GM19240 (cell line): ENCODE results near the gene IL13.
"Not testable (repeated sequence)": the region's sequence is repeated elsewhere in the genome, so short reads cannot be mapped to it uniquely, and the experiment has no call there.

Source experiments
- DNase-seq: peaks from one replicate; pipeline ENCODE4 v3.0.0; 2011; ENCODE audit warnings: low spot score; ENCODE audit not compliant: insufficient read length

IL13 gene

DNA sequence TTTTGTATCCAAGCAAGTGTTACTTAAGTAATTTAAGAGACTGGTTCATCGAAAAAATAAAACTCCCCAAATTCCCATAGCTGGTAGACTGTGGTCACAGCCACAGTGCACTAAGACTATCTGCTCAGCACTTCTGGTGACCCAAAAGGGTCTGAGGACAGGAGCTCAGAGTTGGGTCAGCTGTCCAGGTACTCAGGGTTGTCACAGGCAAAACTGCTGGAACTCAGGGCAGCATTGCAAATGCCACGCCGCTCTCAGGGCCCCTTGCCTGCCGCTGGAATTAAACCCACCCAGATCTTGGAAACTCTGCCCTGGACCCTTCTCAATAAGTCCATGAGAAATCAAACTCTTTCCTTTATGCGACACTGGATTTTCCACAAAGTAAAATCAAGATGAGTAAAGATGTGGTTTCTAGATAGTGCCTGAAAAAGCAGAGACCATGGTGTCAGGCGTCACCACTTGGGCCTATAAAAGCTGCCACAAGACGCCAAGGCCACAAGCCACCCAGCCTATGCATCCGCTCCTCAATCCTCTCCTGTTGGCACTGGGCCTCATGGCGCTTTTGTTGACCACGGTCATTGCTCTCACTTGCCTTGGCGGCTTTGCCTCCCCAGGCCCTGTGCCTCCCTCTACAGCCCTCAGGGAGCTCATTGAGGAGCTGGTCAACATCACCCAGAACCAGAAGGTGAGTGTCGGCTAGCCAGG lies at the start of gene IL13:
IL13 (plus strand) TSS at position 498 of the 705 bp plus-strand sequence; CDS start at position 512, 14 bp downstream.
- DNase-seq: no peak

DNA sequence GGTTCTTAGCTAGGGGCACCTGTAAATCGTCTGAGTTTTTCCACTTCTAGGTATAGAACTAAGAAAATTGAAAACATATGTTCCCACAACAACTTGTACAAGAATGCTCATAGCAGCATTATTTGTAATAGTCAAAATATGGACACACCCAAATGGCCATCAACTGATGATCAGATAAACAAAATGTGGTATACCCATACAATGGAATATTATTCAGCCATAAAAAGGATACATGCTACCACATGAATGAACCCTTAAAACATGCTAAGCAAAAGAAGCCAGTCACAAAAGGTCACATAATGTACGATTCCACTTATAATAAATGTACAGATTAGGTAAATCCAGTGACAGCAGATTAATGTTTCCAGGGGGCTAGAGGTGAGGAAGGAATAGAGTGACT lies 46.0 kb upstream of the IL13 start:
- no peak for DNase-seq

DNA sequence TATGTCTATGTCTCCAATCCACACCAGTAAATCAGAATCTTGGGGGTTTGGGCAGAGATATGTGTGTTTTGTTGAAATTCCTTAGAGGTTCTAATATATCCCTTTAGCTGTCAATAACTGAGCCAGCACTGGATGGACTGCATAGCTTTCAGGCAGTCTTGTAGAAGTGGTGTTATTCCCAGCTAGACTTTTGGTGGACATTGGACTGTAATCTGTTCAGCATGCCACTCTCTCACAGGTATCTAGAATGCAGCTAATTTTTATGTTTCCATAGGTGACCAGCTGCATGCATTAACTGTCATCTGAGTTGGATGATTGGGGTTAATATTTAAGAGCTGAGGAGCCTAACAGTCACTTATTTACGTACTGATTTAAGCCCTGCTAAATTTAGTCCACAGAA lies 45.1 kb upstream of the IL13 start:
- no peak for DNase-seq

DNA sequence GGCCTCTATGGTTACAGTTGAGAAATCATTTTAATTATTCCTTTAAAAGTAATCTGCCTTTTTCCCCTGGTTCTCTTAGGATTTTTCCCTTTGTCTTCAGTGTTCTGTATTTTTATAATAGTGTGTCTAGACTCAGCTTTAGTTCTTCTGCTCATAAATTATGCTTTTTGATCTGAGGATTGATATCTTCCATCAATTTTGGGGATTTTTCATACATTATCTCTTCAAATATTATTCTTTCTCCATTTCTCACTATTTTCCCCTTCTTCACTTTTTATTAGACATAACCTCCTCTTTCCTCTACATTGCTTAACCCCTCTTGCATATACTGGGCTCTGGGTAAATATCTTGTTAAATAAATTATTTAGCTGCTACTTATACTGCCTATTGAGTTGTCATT lies 36.3 kb upstream of the IL13 start:
- no peak for DNase-seq

DNA sequence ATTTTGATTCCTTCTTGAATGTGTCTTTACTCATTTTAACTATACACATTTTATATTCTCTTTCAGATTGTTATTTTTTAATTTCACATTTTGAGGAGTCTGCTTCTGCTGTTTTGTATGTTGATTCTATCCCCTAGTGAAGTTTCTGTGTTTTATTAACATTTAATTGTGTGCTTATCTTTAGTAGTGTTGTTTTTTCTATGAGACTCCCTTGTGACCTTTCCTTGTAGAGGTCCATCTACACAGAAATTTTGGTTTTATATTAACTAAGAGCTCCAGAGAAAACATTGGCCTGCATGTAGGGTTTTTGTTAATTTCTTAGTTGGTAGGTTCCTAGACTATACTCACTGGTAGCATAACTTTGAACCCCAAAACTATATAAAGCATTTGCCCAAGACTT lies 35.4 kb upstream of the IL13 start:
- DNase-seq: no peak

DNA sequence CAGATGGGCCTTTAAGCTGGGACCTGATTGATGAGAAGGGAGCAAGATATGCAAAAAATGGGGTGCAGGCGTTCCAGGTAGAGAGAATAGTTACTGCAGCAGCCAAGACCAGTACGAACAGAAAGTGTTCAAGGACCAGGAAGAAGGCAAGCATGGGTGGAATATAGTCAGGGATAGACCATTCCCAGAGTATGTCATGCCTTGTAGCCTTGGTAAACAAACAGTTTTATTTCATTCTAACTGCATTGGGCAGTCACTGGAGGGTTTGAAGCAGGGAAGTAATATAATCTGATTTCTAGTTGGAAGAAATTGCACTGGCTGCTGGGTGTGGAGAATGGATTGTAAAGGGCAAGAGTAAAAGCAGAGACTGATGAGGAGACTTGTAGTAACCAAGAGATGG lies 30.5 kb upstream of the IL13 start:
- DNase-seq: no peak

DNA sequence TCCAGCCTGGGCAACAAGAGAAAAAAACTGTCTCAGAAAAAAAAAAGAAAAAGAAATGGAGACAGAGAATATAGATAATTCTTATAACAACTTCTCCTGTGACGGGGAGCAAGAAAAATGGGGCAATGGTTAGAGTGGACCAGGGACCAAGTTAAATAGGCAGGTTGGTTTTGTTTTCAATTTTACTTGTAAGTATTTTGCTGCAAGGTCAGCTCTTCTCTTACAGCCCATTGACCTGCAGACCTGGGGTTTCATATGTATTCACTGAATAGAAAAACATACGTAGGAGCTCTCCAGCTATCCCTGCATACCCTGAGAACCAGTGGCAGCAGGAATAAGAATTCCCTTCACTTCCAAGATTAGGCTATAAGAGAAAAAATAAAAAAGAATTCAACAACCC lies 29.2 kb upstream of the IL13 start:
- no peak for DNase-seq

DNA sequence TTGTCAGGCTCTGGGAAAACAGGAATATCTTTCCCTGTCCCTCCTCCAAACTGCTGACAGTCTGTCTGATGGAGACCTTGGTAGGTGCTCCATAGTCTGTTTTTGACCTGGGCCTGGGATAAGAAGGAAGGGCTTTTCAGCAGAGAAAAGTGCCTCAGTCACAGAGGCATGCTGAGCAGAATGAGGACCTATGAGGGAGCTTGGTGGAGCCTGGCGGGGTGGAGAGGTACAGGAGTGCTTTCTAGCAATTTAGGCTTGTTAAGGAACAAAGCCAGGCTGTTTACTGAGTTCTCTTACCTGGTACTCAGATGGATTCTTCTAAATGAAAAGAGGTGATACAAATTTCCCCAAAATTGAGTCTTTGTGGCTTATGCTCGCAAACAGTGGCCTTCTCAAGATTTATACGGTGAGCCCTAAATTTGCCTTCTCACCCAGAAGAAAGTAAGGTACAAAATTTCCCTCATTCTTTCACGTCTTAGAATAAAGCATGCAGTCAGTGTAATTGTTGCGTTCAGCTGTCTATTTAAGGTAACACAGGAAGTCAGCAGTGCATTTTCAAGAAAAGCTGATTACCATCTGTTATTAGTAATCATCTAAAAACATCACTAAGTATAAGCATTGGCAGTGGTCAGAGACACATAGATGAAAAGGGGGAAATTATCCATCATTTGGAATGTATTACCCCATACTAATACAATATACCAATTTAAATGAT lies 28.6 kb upstream of the IL13 start:
- DNase-seq: no peak

DNA sequence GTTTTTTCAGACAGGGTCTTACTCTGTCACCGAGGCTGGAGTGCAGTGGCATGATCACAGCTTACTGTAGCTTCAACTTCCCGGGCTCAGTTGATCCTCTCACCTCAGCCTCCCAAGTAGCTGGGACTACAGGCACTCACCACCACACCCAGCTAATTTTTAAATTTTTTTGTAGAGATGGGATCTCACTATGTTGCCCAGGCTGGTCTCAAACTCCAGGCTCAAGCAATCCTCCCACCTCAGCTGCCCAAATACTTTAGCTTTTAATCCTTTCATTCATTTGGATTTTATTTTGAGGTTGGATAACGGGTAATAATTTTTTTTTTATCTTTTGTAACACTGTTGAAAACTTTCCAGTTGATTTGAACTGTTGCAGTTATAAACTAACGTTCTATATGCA lies 24.4 kb upstream of the IL13 start:
- not testable (repeated sequence) for DNase-seq

DNA sequence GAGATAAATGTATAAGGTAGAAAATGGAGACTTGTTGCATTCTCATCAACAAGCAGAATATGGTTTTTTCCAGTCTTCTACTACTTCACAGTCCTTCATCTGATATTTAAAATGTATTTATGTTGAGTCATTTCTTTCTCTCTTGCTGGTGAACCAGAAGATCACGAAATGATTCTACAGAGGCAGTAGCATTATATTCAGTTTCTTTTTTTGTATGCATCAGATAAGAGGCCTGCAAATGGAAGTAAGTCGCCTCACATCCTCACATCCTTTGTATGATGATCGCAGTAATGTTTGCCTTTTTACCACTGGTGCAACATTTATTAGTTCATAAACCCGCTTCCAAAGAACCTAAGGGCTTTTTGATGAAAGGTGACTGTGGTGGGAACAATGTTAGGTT lies 22.1 kb upstream of the IL13 start:
- no peak for DNase-seq

DNA sequence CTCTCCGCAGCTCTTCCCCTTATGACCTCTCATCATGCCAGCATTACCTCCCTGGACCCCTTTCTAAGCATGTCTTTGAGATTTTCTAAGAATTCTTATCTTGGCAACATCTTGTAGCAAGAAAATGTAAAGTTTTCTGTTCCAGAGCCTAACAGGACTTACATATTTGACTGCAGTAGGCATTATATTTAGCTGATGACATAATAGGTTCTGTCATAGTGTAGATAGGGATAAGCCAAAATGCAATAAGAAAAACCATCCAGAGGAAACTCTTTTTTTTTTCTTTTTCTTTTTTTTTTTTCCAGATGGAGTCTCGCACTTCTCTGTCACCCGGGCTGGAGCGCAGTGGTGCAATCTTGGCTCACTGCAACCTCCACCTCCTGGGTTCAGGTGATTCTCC lies 20.7 kb upstream of the IL13 start:
- no peak for DNase-seq

DNA sequence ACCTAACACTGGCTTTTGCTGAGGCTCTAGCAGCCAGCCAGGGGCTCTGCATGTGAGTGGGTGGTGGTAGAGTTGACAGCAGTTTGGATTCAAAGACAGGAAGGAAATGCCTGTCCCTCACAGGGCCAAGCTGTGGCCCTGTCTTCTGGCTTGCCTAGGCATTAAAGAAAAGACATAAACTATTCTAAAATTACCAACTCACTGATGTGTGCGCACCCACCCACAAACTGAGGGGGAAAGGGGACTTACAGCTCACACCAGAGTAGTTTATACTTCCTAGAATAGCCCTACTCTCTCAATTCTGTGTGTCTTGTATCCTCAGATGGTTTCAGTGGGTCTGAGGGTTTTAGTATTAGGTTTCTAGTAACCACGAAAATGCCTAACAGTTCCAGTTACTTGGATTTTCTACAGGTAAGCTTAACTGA lies 18.3 kb upstream of the IL13 start:
- DNase-seq: no peak

DNA sequence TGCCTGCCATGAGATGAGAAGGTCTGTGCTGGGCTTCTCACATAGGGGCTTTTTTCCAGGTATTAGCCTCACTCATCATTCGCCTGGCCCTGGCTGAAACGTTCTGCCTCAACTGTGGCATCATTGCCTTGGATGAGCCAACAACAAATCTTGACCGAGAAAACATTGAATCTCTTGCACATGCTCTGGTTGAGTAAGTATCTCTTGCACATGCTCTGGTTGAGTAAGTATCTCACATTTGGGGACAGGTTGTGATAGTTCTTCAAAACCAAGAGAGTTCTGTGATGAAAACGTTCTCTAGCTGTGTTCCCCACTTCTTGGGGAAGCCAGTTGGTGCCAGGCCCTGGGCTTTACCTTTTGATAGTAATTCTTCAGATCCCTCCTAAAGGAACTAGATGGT lies 17.4 kb upstream of the IL13 start:
- no peak for DNase-seq

DNA sequence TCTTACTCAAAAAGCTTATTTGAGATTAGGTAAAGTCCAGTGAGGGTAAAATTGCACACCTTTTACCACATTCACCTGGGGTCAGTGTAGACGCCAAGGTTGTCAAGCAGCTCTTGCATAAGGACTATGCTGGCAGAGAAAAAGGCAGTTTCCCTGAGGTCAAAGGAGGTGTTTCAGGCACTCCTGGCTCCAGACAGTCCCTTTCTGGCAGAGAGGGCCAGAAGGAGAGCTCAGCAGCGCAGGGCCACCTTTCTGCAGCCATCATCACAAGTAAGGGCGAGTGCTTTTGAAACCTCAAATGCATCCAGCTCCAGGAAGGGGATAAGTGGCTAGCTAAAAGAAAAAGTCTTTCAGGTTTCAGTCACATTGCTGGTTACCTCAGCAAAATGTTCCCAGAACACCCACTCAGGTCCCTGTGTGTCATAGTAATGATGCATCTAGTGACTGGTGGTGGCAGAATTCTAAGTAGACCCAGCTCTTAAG lies 16.7 kb upstream of the IL13 start:
- no peak for DNase-seq

DNA sequence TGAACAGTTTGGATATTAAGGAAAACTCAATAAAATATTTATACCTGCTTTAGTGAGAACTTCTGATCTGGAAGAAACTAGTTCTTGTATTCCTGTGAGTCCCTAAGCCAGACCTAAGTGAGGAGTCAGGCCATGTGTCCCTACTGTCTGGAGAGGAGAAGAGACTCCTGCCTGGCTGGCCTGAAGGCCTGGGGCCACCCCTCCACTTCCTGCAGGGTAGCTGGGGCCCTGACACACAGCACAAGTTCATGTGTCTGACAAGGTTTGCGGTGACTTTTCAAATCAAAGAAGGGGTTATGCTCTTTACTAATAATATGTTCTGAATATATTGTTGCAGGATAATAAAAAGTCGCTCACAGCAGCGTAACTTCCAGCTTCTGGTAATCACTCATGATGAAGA lies 16.1 kb upstream of the IL13 start:
- no peak for DNase-seq

DNA sequence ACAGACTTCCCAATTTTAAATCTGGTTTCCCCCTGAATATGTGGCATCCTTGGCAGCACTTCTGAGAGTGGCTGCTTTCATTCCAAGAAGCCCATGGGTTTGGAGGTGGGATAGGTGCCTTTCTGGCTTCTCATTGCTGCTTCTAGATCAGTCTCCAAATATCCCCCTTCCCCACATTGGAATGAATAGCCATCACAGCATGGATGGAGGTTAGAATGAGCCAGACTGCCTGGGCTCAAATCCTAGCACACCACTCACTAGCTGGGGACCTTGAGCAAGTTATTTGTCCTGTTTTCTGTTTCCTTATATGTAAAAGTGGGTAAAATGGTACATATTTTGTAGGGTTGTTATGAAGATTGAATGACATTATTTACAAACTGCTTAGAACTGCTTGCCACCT lies 13.8 kb upstream of the IL13 start:
- no peak for DNase-seq

DNA sequence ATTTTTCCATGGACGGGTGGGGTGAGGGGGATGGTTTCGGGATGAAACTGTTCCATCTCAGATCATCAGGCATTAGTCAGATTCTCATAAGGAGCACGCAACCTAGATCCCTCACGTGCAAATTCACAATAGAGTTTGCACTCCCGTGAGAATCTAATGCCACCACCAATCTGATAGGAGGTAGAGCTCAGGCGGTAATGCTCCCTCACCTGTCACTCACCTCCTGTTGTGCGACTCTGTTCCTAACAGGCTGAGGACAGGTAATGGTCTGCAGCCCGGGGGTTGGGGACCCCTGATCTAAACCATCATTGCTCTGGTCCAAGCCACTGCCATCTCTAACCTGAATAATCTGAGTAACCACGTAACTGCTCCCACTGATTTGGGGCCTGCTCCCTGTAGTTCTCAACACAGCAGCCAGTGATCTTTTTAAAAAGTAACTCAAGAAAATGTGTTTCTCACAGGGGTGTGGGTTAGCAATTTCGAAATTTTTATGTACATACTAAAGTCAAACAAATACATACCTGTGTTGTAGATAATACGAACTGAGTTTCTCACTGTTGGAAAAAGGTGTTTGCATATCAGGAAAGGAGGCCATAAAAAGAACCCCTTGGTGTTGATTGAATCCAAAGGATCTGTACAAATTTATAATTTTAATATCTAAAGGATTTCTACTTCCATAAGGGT lies 11.2 kb upstream of the IL13 start:
- no peak for DNase-seq

DNA sequence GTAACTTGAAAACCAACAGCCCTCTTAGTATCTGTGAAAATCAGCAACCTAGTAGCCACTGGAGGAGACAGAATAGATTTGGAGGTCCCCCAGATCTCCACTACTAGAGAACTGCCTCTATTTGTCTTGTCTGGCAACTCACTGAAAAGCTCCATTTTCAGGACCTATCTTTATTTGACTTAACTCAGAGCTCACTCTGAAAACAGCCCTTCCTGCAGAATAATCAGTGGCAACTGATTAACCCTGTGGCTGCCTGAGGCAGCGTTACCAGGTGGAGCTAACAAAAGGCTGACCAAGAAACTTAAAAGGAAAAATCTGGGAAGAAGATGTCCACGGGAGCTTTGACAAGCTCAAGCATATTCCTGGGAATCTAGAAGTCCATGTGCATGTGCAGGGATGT lies 10.5 kb upstream of the IL13 start:
- DNase-seq: no peak

DNA sequence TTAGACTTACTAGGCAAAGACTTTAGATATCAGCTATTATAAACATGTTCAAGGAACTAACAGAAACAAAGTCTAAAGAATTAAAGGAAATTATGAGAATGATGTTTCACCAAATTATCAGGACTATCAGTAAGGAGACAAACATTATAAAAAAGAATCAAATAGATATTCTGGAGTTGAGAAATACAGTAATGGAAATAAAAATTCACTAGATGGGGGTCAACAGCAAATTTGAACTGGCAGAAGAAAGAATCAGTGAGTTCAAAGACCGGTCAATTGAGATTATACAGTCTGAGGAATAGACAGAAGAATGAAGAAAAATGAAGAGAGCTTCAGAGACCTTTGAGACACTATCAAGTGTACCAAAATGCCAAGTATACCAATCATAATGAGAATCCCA lies 9.6 kb upstream of the IL13 start:
- no peak for DNase-seq

DNA sequence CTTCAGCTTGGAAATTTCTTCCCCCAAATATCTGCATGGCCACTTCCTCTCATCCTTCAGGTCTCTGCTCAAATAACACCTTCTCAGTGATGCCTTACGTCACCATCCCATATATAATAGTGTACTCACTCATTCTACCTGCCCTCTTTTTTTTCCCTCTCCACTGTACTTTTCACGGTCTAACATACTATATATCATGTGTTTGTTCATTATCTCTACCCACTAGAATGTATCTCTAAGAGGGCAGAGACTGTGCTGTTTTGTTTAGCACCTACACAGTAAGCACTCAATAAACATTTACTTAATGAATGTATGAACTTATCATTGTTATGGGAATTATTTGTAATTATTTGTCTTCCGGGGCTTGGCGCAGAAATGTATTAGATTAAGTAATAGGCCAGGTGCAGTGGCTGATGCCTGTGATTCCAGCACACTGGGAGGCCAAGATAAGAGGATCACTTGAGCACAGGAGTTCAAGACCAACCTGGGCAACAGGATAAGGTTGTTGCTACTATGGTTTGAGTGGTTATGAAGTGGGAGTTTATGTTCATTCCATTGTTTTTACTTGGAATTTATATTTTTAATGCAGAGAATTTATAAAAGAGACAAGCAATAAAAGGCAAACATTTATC lies 6.0 kb upstream of the IL13 start:
- DNase-seq: no peak

DNA sequence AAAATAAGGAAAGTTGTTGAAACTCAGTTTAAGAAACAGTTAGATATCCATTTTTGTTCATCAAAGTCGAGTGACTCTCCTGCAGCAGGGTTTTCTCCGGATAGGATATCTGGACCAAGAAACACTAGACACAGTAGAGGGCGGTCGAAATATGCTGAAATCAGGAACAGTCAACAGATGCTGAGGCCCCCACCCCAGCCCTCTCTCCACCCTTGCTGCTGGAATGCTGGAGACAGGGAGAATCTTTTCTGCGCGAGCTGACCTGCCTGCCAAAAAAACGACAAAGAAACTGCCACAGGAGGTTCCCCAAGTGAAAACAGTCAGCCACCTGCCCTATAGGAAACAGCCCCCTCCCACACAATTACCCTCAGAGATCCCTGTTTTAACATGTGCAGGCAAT lies 4.3 kb upstream of the IL13 start:
- no peak for DNase-seq
